Smooth muscle cell (in vitro differentiated cells): Measurements from ENCODE around the gene PRUNE2. TPM values are rescaled to one million over a fixed set of nuclear protein-coding genes. Genes with fewer than 3 reads are reported as not detected.

ENCODE experiments used
- DNase-seq: peaks from one replicate; lab custom pipeline; 2025; ENCODE audit not compliant: unreplicated experiment; lab: John Stamatoyannopoulos, UW
- H2AFZ ChIP-seq: fragments of 200-600 bp; sonication (generic); 2 replicates; pipeline ENCODE4 v1.6.0; 2016; ENCODE audit warnings: antibody characterized with exemption, low read depth, mild to moderate bottlenecking
- H3F3A ChIP-seq: fragments of 200-600 bp; sonication (generic); 2 replicates; pipeline ENCODE4 v1.6.0; 2017; ENCODE audit warnings: antibody characterized with exemption, low read depth
- H3K27ac ChIP-seq: fragments of 200-600 bp; sonication (generic); 2 replicates; pipeline ENCODE4 v1.5.1; 2016; ENCODE audit warnings: low read depth, mild to moderate bottlenecking
- H3K27me3 ChIP-seq: fragments of 200-600 bp; sonication (generic); 2 replicates; pipeline ENCODE4 v1.6.1; 2016; ENCODE audit warnings: low read depth, mild to moderate bottlenecking
- H3K36me3 ChIP-seq: fragments of 200-600 bp; sonication (generic); 2 replicates; pipeline ENCODE4 v1.5.1; 2016; ENCODE audit warnings: low read depth
- H3K4me1 ChIP-seq: fragments of 200-600 bp; sonication (generic); 2 replicates; pipeline ENCODE4 v1.5.1; 2016; ENCODE audit warnings: low read depth
- H3K4me2 ChIP-seq: fragments of 200-600 bp; sonication (generic); 2 replicates; pipeline ENCODE4 v1.6.0; 2016; ENCODE audit warnings: mild to moderate bottlenecking
- H3K4me3 ChIP-seq: fragments of 200-600 bp; sonication (generic); 2 replicates; pipeline ENCODE4 v1.5.1; 2016; ENCODE audit warnings: mild to moderate bottlenecking
- H3K79me2 ChIP-seq: fragments of 200-600 bp; sonication (generic); 2 replicates; pipeline ENCODE4 v1.6.0; 2016; ENCODE audit warnings: low read depth, mild to moderate bottlenecking
- H3K9ac ChIP-seq: fragments of 200-600 bp; sonication (generic); 2 replicates; pipeline ENCODE4 v1.6.0; 2016; ENCODE audit warnings: low read depth
- H3K9me3 ChIP-seq: fragments of 200-600 bp; sonication (generic); replicated peaks from 2 replicates; pipeline ENCODE4 v1.5.1; 2016; ENCODE audit warnings: low read depth
- H4K20me1 ChIP-seq: fragments of 200-600 bp; sonication (generic); 2 replicates; pipeline ENCODE4 v1.6.0; 2016; ENCODE audit warnings: low read depth
- CTCF ChIP-seq: fragments of 200-600 bp; sonication (generic); IDR thresholded peaks from 2 replicates; pipeline ENCODE4 v1.5.1; 2017; ENCODE audit warnings: borderline replicate concordance, mild to moderate bottlenecking, antibody characterized with exemption; ENCODE audit not compliant: insufficient read depth, poor library complexity, severe bottlenecking
- WGBS: methylation state at CpG from one replicate; pipeline ENCODE4 v1.1.7; 2016; ENCODE audit warnings: low lambda C conversion rate; 5-methylcytosine and 5-hydroxymethylcytosine counted together
- polyA plus RNA-seq: library from polyadenylated mRNA; unstranded; fragments of >200 nt; fragmentation: Nextera tagmentation; extraction: Ambion mirVana; gene quantifications from 2 replicates; pipeline ENCODE4 v1.2.1, GENCODE V29; 2016
- total RNA-seq: library from RNA; depleted of rRNA; stranded (reverse); fragments of >200 nt; gene quantifications from 2 replicates; pipeline ENCODE4 v1.2.3, GENCODE V29; 2014

The PRUNE2 gene
- total and polyA plus RNA-seq, 2 experiments from 2014 or later = 0.79 to 1.9 TPM

GRCh38 chr9:76893395-76893932 is 12.4 kb downstream of the PRUNE2 start:
- 83% methylated on average over 4 of the region's 4 CpGs for WGBS
- no peak overlapping the region for H3K4me2 ChIP-seq
- H3K79me2 ChIP-seq = no peaks in the 10 kb centered on the region

GRCh38 chr9:76891874-76892273 is 14.0 kb downstream of the PRUNE2 start:
- no peaks in the 10 kb centered on the region for H3K79me2 ChIP-seq
- H3K27ac ChIP-seq = no peak overlapping the region
- H3K9me3 ChIP-seq = no peaks in the 10 kb centered on the region
- no peaks in the 10 kb centered on the region for H3K36me3 ChIP-seq
- H4K20me1 ChIP-seq = no peaks in the 10 kb centered on the region
- no peak for DNase-seq
- H3K27me3 ChIP-seq = peaks cover 19% of the 10 kb centered on the region
- no peak overlapping the region for H2AFZ ChIP-seq
- no peak overlapping the region for H3K4me3 ChIP-seq
- no peaks in the 10 kb centered on the region for H3F3A ChIP-seq
- no peak for TF ChIP-seq CTCF
- WGBS = 91% methylated on average over 5 of the region's 5 CpGs
- no peak overlapping the region for H3K4me2 ChIP-seq
- H3K9ac ChIP-seq = no peak overlapping the region
- no peaks in the 10 kb centered on the region for H3K4me1 ChIP-seq

More at GRCh38 chr9:76893395-76893932, 12.4 kb downstream of the PRUNE2 start:
- Histone ChIP-seq H3K9ac (no peak overlapping the region), H3K4me3 (no peak overlapping the region), H3K27ac (no peak overlapping the region), H3K36me3 (no peaks in the 10 kb centered on the region), H4K20me1 (no peaks in the 10 kb centered on the region), H3K4me1 (no peaks in the 10 kb centered on the region), H3K9me3 (no peaks in the 10 kb centered on the region), H3F3A (no peaks in the 10 kb centered on the region), H2AFZ (no peak overlapping the region), H3K27me3 (peaks cover 21% of the 10 kb centered on the region)
- DNase-seq = no peak
- TF ChIP-seq CTCF = no peak

GRCh38 chr9:76891279-76891678 is 14.6 kb downstream of the PRUNE2 start:
- H3K36me3 ChIP-seq = no peaks in the 10 kb centered on the region
- no peaks in the 10 kb centered on the region for H3K4me1 ChIP-seq
- no peak for DNase-seq
- no peak overlapping the region for H3K27ac ChIP-seq
- 94% methylated on average over 5 of the region's 5 CpGs for WGBS
- H3K4me3 ChIP-seq = no peak overlapping the region
- no peaks in the 10 kb centered on the region for H4K20me1 ChIP-seq
- peaks cover 13% of the 10 kb centered on the region for H3K27me3 ChIP-seq
- H2AFZ ChIP-seq = no peak overlapping the region
- H3K4me2 ChIP-seq = no peak overlapping the region
- H3K9ac ChIP-seq = no peak overlapping the region
- H3K9me3 ChIP-seq = no peaks in the 10 kb centered on the region
- H3K79me2 ChIP-seq = no peaks in the 10 kb centered on the region
- no peak for TF ChIP-seq CTCF
- no peaks in the 10 kb centered on the region for H3F3A ChIP-seq

- Histone ChIP-seq H3K27ac (no peak overlapping the region), H3K4me2 (no peak overlapping the region), H3K79me2 (no peaks in the 10 kb centered on the region), H3K9me3 (no peaks in the 10 kb centered on the region), H3K27me3 (no peaks in the 10 kb centered on the region), H3F3A (no peaks in the 10 kb centered on the region), H3K4me1 (no peaks in the 10 kb centered on the region), H4K20me1 (no peaks in the 10 kb centered on the region), H3K36me3 (no peaks in the 10 kb centered on the region), H2AFZ (no peak overlapping the region), H3K9ac (no peak overlapping the region), H3K4me3 (no peak overlapping the region)
- DNase-seq = no peak
- 81% methylated on average over 7 of the region's 7 CpGs for WGBS
- TF ChIP-seq CTCF = no peak
These were observed 18.0 kb downstream of the PRUNE2 start for GRCh38 chr9:76887951-76888350.
